H9 (cell line): ENCODE data around the gene CHRNA9. TPM values are rescaled to one million over a fixed set of nuclear protein-coding genes. Genes with fewer than 3 reads are reported as not detected.

Source experiments
- DNase-seq: peaks from one replicate; pipeline ENCODE4 v3.0.0-alpha.2; 2017
- H2AFZ ChIP-seq: one replicate; pipeline ENCODE4 v1.6.1; 2013; ENCODE audit warnings: mild to moderate bottlenecking, low read length, control low read depth, moderate library complexity
- H2AK5ac ChIP-seq: 2 replicates; pipeline ENCODE4 v1.6.1; 2013; ENCODE audit warnings: low read length, control low read depth, mixed read lengths; ENCODE audit not compliant: insufficient read length
- H2BK120ac ChIP-seq: one replicate; pipeline ENCODE4 v1.6.1; 2013; ENCODE audit warnings: low read depth, mild to moderate bottlenecking, low read length, control low read depth, inconsistent platforms; ENCODE audit not compliant: poor library complexity, severe bottlenecking
- H2BK12ac ChIP-seq: 2 replicates; pipeline ENCODE4 v1.6.1; 2013; ENCODE audit warnings: low read length, control low read depth, mixed read lengths, low read depth; ENCODE audit not compliant: insufficient read length
- H2BK15ac ChIP-seq: 2 replicates; pipeline ENCODE4 v1.6.1; 2013; ENCODE audit warnings: low read depth, low read length, control low read depth
- H2BK20ac ChIP-seq: one replicate; pipeline ENCODE4 v1.6.1; 2013; ENCODE audit warnings: low read depth, mild to moderate bottlenecking, low read length, control low read depth, inconsistent platforms; ENCODE audit not compliant: poor library complexity, severe bottlenecking
- H2BK5ac ChIP-seq: 2 replicates; pipeline ENCODE4 v1.6.1; 2013; ENCODE audit warnings: low read length, control low read depth, mixed read lengths; ENCODE audit not compliant: insufficient read length
- H3K14ac ChIP-seq: 2 replicates; pipeline ENCODE4 v1.6.1; 2013; ENCODE audit warnings: low read length, control low read depth; ENCODE audit not compliant: insufficient read depth
- H3K18ac ChIP-seq: 2 replicates; pipeline ENCODE4 v1.6.1; 2013; ENCODE audit warnings: low read depth, mild to moderate bottlenecking, mixed read lengths, low read length, control low read depth; ENCODE audit not compliant: insufficient read length
- H3K23ac ChIP-seq: 2 replicates; pipeline ENCODE4 v1.6.1; 2013; ENCODE audit warnings: low read length, control low read depth, mixed read lengths, low read depth; ENCODE audit not compliant: insufficient read length
- H3K23me2 ChIP-seq: 2 replicates; pipeline ENCODE4 v1.6.1; 2013; ENCODE audit warnings: low read depth, mild to moderate bottlenecking, mixed read lengths, low read length, control low read depth; ENCODE audit not compliant: insufficient read length, poor library complexity, severe bottlenecking
- H3K27ac ChIP-seq: 2 replicates; pipeline ENCODE4 v1.5.1; 2013; ENCODE audit warnings: low read length, control low read depth, mixed read lengths, low read depth; ENCODE audit not compliant: insufficient read length
- H3K27me3 ChIP-seq: 2 replicates; pipeline ENCODE4 v1.6.1; 2013; ENCODE audit warnings: low read length, control low read depth, inconsistent platforms; ENCODE audit not compliant: insufficient read depth
- H3K4ac ChIP-seq: 2 replicates; pipeline ENCODE4 v1.6.1; 2013; ENCODE audit warnings: low read depth, mild to moderate bottlenecking, control low read depth, inconsistent platforms, low read length, moderate library complexity
- H3K4me1 ChIP-seq: 2 replicates; pipeline ENCODE4 v1.6.1; 2013; ENCODE audit warnings: low read length, control low read depth, inconsistent platforms; ENCODE audit not compliant: insufficient read depth
- H3K4me2 ChIP-seq: 2 replicates; pipeline ENCODE4 v1.6.1; 2013; ENCODE audit warnings: low read length, control low read depth, mixed read lengths; ENCODE audit not compliant: insufficient read length, insufficient read depth
- H3K56ac ChIP-seq: 2 replicates; pipeline ENCODE4 v1.6.1; 2013; ENCODE audit warnings: low read depth, mild to moderate bottlenecking, mixed read lengths, low read length, control low read depth; ENCODE audit not compliant: insufficient read length
- H3K79me1 ChIP-seq: 2 replicates; pipeline ENCODE4 v1.6.1; 2013; ENCODE audit warnings: low read depth, mild to moderate bottlenecking, moderate library complexity, low read length, control low read depth, inconsistent platforms; ENCODE audit not compliant: insufficient read depth, poor library complexity, severe bottlenecking
- H3K79me2 ChIP-seq: 2 replicates; pipeline ENCODE4 v1.6.1; 2013; ENCODE audit warnings: low read length, control low read depth, inconsistent platforms; ENCODE audit not compliant: insufficient read depth
- H3K9ac ChIP-seq: 2 replicates; pipeline ENCODE4 v1.6.1; 2013; ENCODE audit warnings: low read length, control low read depth, mixed read lengths; ENCODE audit not compliant: insufficient read length; ENCODE audit errors: extremely low read depth
- H3K9me3 ChIP-seq: one replicate; pipeline ENCODE4 v1.6.1; 2013; ENCODE audit warnings: low read depth, low read length, inconsistent platforms; ENCODE audit not compliant: control insufficient read depth
- H3T11ph ChIP-seq: one replicate; pipeline ENCODE4 v1.6.1; 2013; ENCODE audit warnings: mild to moderate bottlenecking, low read length, control low read depth, inconsistent platforms
- H4K20me1 ChIP-seq: one replicate; pipeline ENCODE4 v1.6.1; 2013; ENCODE audit not compliant: control insufficient read depth, insufficient read length, insufficient read depth
- H4K5ac ChIP-seq: 2 replicates; pipeline ENCODE4 v1.6.1; 2013; ENCODE audit warnings: low read depth, mild to moderate bottlenecking, mixed read lengths, low read length, control low read depth; ENCODE audit not compliant: insufficient read length
- H4K8ac ChIP-seq: replicated peaks from 2 replicates; pipeline ENCODE4 v1.6.1; 2013; ENCODE audit warnings: low read length, control low read depth, mixed read lengths, low read depth; ENCODE audit not compliant: insufficient read length
- H4K91ac ChIP-seq: 2 replicates; pipeline ENCODE4 v1.6.1; 2013; ENCODE audit warnings: low read depth, mild to moderate bottlenecking, moderate library complexity, mixed read lengths, low read length, control low read depth; ENCODE audit not compliant: insufficient read length
- H3K27ac Mint-ChIP-seq, 3 experiments: 2 replicates in 2 of 3; 3 replicates in 1 of 3; pipeline ENCODE4 v1.8.0; 2020 to 2021; ENCODE audit warnings: mixed read lengths in 3 of 3, mild to moderate bottlenecking in 1 of 3, moderate library complexity in 1 of 3
- H3K27me3 Mint-ChIP-seq: 2 replicates; pipeline ENCODE4 v1.8.0; 2021; ENCODE audit warnings: low read depth, mild to moderate bottlenecking, moderate library complexity, mixed read lengths
- H3K36me3 Mint-ChIP-seq, 3 experiments: 2 replicates in 2 of 3; 3 replicates in 1 of 3; pipeline ENCODE4 v1.8.0; 2020 to 2021; ENCODE audit warnings: low read depth in 3 of 3, mixed read lengths in 3 of 3; ENCODE audit not compliant: insufficient read depth in 1 of 3
- H3K4me1 Mint-ChIP-seq, 2 experiments: 2 replicates each; pipeline ENCODE4 v1.8.0; 2020; ENCODE audit warnings: mixed read lengths in 2 of 2
- H3K4me3 Mint-ChIP-seq, 2 experiments: 2 replicates in 1 of 2; 3 replicates in 1 of 2; pipeline ENCODE4 v1.8.0; 2020 to 2021; ENCODE audit warnings: mild to moderate bottlenecking in 2 of 2, mixed read lengths in 2 of 2, moderate library complexity in 1 of 2
- H3K9me3 Mint-ChIP-seq, 2 experiments: 2 replicates in 1 of 2; 3 replicates in 1 of 2; pipeline ENCODE4 v1.8.0; 2020; ENCODE audit warnings: mild to moderate bottlenecking in 2 of 2, mixed read lengths in 2 of 2, moderate library complexity in 1 of 2
- WGBS: extraction: QIAGEN DNeasy Blood & Tissue Kit; methylation state at CpG from one replicate; pipeline ENCODE4 v1.1.7; 2013; ENCODE audit warnings: missing lambda C conversion rate, low lambda C conversion rate, mixed read lengths; ENCODE audit not compliant: insufficient read length; ENCODE audit errors: extremely low coverage; 5-methylcytosine and 5-hydroxymethylcytosine counted together
- total RNA-seq: library from RNA; stranded (reverse); gene quantifications from 2 replicates; pipeline ENCODE4 v1.2.1, GENCODE V29; 2021
- TF ChIP-seq, protein P1 (sequence below): fragments of 200-600 bp; sonication (generic); conservative IDR thresholded peaks from 3 replicates; pipeline ENCODE4 v1.8.0; 2021; ENCODE audit warnings: antibody characterized with exemption, mild to moderate bottlenecking

The CHRNA9 gene
- total RNA-seq, 1 experiment from 2014 or later = 1.2 TPM

DNA sequence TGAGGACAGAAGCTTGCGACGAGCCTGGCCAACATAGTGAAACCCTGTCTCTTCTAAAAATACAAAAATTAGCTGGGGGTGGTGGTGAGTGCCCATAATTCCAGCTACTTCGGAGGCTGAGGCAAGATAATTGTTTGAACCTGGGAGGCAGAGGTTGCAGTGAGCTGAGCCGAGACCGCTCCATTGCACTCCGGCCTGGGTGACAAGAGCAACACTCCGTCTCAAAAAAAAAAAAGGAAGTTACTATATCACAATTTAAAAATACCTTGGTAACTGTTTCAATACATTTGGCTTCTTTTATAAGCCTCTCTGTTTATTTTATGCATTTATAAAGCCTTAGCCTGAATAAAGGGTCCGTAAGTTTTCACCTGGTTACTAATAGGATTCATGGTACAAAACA, 46.6 kb upstream of the CHRNA9 start:
- H2BK120ac ChIP-seq = no peak overlapping the region
- no peak overlapping the region for H3K27ac ChIP-seq
- H3K23ac ChIP-seq = no peak overlapping the region
- H3K14ac ChIP-seq = no peak overlapping the region
- no peak overlapping the region for H4K91ac ChIP-seq
- no peak overlapping the region for H3K4me3 Mint-ChIP-seq
- TF ChIP-seq, protein P1, sequence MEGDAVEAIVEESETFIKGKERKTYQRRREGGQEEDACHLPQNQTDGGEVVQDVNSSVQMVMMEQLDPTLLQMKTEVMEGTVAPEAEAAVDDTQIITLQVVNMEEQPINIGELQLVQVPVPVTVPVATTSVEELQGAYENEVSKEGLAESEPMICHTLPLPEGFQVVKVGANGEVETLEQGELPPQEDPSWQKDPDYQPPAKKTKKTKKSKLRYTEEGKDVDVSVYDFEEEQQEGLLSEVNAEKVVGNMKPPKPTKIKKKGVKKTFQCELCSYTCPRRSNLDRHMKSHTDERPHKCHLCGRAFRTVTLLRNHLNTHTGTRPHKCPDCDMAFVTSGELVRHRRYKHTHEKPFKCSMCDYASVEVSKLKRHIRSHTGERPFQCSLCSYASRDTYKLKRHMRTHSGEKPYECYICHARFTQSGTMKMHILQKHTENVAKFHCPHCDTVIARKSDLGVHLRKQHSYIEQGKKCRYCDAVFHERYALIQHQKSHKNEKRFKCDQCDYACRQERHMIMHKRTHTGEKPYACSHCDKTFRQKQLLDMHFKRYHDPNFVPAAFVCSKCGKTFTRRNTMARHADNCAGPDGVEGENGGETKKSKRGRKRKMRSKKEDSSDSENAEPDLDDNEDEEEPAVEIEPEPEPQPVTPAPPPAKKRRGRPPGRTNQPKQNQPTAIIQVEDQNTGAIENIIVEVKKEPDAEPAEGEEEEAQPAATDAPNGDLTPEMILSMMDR = no peak
- H3K79me2 ChIP-seq = no peaks in the 10 kb centered on the region
- peaks cover 12% of the 10 kb centered on the region for H3K27me3 Mint-ChIP-seq
- no peak overlapping the region for H2AK5ac ChIP-seq
- no peak overlapping the region for H3K56ac ChIP-seq
- H2BK20ac ChIP-seq = no peak overlapping the region
- WGBS = no CpG with 5 or more reads among the region's 8 CpGs
- H3K4me1 ChIP-seq = peaks cover 2% of the 10 kb centered on the region; the same call in 1 of the 2 replicates
- H3K23me2 ChIP-seq = no peaks in the 10 kb centered on the region
- H2BK12ac ChIP-seq = no peak overlapping the region
- H3K4ac ChIP-seq = no peak overlapping the region
- no peak overlapping the region for H2BK5ac ChIP-seq
- no peaks in the 10 kb centered on the region for H3K9me3 ChIP-seq
- no peaks in the 10 kb centered on the region for H3K27me3 ChIP-seq
- no peak overlapping the region for H3K18ac ChIP-seq
- no peak for DNase-seq
- H3K27ac Mint-ChIP-seq = no peak overlapping the region
- H3T11ph ChIP-seq = no peak overlapping the region
- H3K4me1 Mint-ChIP-seq = peaks cover 13% of the 10 kb centered on the region in 2 experiments
- H4K20me1 ChIP-seq = no peaks in the 10 kb centered on the region
- H4K5ac ChIP-seq = no peak overlapping the region
- H3K9me3 Mint-ChIP-seq = peaks cover 3 to 8% of the 10 kb centered on the region in 2 experiments; a peak in 4 of 5 replicates
- H3K36me3 Mint-ChIP-seq = peaks cover 3 to 5% (median 3%) of the 10 kb centered on the region in 3 experiments; a peak in 2 of 7 replicates
- no peak overlapping the region for H4K8ac ChIP-seq
- no peak overlapping the region for H2AFZ ChIP-seq
- H2BK15ac ChIP-seq = no peak overlapping the region
- no peak overlapping the region for H3K9ac ChIP-seq
- H3K4me2 ChIP-seq = no peak overlapping the region
- no peaks in the 10 kb centered on the region for H3K79me1 ChIP-seq
